Esophagus muscularis mucosa (tissue), 4 donors: Measurements from ENCODE around the gene SNAPC4.

Experiments used
- CTCF ChIP-seq, 3 experiments: fragments of 200-600 bp in 2 of 3; fragments of 450-650 bp in 1 of 3; sonication (generic) in 2 of 3; IDR thresholded peaks; one replicate each; pipeline ENCODE4 v1.5.1; 2017 to 2019; ENCODE audit warnings: antibody characterized with exemption in 3 of 3, mild to moderate bottlenecking in 2 of 3, moderate library complexity in 1 of 3
- EP300 ChIP-seq: sonication (generic); formaldehyde crosslinking; IDR thresholded peaks from one replicate; pipeline ENCODE4 v1.6.1; 2017; ENCODE audit warnings: antibody characterized with exemption
- POLR2A ChIP-seq: fragments of 450-650 bp; IDR thresholded peaks from one replicate; pipeline ENCODE4 v1.6.1; 2017; ENCODE audit warnings: antibody characterized with exemption, moderate library complexity, mild to moderate bottlenecking, low read depth
- POLR2AphosphoS5 ChIP-seq, 2 donors: sonication (generic); formaldehyde crosslinking; IDR thresholded peaks; one replicate each; pipeline ENCODE4 v1.6.1; 2017; ENCODE audit warnings: antibody characterized with exemption in 2 of 2

- TF ChIP-seq CTCF (IDR thresholded peaks at IDR 0.05), result no peak
- TF ChIP-seq POLR2A, result no peak
- TF ChIP-seq POLR2AphosphoS5 (IDR thresholded peaks at IDR 0.05), result no peak
- TF ChIP-seq EP300, result no peak
Observed at GRCh38 chr9:136419092-136419420, 19.1 kb upstream of the SNAPC4 start.
